ENCODE measurements around the gene DYSF.

The DYSF gene

DNA sequence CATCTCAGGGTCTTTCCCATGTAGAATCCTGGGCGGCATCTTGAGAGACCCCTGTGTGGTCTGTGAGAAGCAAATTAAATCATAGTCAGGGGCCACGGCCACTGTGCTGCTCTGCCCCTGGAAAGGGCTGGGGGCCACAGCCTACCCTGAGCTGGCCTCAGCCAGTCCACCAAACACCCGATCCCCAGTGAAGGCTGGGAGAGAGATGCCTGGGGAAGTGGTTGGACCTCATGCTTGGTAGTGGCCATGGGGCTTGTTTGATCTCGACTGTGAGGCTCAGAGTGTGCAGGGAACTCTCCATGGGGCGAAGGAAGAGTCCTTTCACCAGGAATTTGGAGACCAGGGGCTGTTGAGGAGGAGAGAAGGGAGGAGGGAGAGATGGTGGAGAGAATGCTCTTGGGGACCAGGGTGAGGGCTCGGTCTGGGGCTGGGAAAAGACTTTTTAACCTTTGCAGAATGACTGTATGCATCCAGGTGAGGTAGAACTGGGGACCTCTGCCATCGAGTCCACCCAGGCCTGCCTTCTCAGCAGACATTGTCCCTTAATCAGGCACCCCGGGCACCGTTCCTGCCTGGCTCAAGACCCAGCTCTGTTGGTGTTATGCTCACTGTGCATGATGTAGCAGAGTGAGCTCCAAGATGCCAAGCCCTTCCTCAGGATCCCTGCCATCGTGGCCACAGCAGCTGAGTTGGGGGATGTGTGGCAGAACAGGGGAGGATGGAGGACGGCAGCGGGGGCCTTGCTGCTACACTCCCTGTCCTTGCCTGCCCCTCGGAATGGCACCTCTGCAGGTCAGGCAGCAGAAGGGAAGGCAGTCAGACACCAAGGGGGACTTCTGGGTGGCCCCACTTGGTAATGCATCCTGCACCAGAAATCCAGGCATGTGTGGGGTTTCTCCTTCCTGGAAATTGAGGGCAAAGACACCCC is 249.9 kb downstream of the DYSF start:
- no peaks in the 10 kb centered on the region for H4K20me1 ChIP-seq (ENCODE audit: insufficient read depth, low read length, poor library complexity, severe bottlenecking)
- H3K4me2 ChIP-seq (ENCODE audit: low read depth, low read length, poor library complexity, severe bottlenecking), result no peak overlapping the region
- H3K9me3 ChIP-seq (ENCODE audit: insufficient read depth, low read depth, low read length), result no peaks in the 10 kb centered on the region
- no peaks in the 10 kb centered on the region for H3K79me2 ChIP-seq (ENCODE audit: insufficient read depth, low read length)
- no peaks in the 10 kb centered on the region for H3K27me3 ChIP-seq (ENCODE audit: insufficient read depth, low read length, poor library complexity, severe bottlenecking)
- H3K4me3 ChIP-seq (ENCODE audit: low read length, poor library complexity, severe bottlenecking), result no peak overlapping the region
- H3F3A ChIP-seq (ENCODE audit: low read depth), result no peaks in the 10 kb centered on the region
- H3K9me2 ChIP-seq (replicated peaks; ENCODE audit: low read depth, low read length), result no peaks in the 10 kb centered on the region
- no peak overlapping the region for H2AFZ ChIP-seq (ENCODE audit: low read length)
- H3K4me1 ChIP-seq (ENCODE audit: insufficient read depth, low read length, poor library complexity, severe bottlenecking), result no peaks in the 10 kb centered on the region
- H3K36me3 ChIP-seq (ENCODE audit: insufficient read depth, low read length), result no peaks in the 10 kb centered on the region
- no peak overlapping the region for H3K9ac ChIP-seq (ENCODE audit: low read depth, low read length, poor library complexity, severe bottlenecking)
- TF ChIP-seq EZH2phosphoT487 (IDR thresholded peaks at IDR 0.05; ENCODE audit: borderline replicate concordance), result no peak
- TF ChIP-seq, protein P1, sequence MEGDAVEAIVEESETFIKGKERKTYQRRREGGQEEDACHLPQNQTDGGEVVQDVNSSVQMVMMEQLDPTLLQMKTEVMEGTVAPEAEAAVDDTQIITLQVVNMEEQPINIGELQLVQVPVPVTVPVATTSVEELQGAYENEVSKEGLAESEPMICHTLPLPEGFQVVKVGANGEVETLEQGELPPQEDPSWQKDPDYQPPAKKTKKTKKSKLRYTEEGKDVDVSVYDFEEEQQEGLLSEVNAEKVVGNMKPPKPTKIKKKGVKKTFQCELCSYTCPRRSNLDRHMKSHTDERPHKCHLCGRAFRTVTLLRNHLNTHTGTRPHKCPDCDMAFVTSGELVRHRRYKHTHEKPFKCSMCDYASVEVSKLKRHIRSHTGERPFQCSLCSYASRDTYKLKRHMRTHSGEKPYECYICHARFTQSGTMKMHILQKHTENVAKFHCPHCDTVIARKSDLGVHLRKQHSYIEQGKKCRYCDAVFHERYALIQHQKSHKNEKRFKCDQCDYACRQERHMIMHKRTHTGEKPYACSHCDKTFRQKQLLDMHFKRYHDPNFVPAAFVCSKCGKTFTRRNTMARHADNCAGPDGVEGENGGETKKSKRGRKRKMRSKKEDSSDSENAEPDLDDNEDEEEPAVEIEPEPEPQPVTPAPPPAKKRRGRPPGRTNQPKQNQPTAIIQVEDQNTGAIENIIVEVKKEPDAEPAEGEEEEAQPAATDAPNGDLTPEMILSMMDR (conservative IDR thresholded peaks at IDR 0.05; ENCODE audit: low read length), result no peak

DNA sequence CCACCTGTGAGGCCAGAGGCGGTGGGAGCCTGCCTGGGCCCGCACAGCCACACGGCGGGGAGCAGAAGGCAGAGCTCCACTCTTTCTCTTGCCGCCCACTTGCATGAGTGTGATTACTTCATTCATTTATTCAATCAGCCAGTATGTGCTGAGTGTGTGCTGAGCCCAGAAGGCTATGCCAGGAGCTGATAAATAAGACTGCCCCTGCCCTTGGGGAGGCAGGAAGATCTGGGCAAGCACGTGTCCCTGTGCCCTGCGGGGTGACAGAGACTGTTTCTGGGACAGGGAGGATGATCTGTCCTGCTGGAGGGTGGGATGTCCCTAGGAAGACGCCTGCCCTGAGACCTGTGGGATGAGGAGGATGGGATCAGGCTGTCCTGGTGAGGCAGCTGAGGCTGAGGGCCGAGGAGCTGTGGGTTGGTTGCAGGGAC is 250.8 kb downstream of the DYSF start:
- Histone ChIP-seq H3F3A (ENCODE audit: low read depth) (no peaks in the 10 kb centered on the region), H3K9ac (ENCODE audit: low read depth, low read length, poor library complexity, severe bottlenecking) (no peak overlapping the region), H3K4me3 (ENCODE audit: low read length, poor library complexity, severe bottlenecking) (no peak overlapping the region), H3K79me2 (ENCODE audit: insufficient read depth, low read length) (no peaks in the 10 kb centered on the region), H3K36me3 (ENCODE audit: insufficient read depth, low read length) (no peaks in the 10 kb centered on the region), H3K9me2 (replicated peaks; ENCODE audit: low read depth, low read length) (no peaks in the 10 kb centered on the region), H3K4me1 (ENCODE audit: insufficient read depth, low read length, poor library complexity, severe bottlenecking) (no peaks in the 10 kb centered on the region), H2AFZ (ENCODE audit: low read length) (no peak overlapping the region), H3K27me3 (ENCODE audit: insufficient read depth, low read length, poor library complexity, severe bottlenecking) (no peaks in the 10 kb centered on the region), H3K4me2 (ENCODE audit: low read depth, low read length, poor library complexity, severe bottlenecking) (no peak overlapping the region), H4K20me1 (ENCODE audit: insufficient read depth, low read length, poor library complexity, severe bottlenecking) (no peaks in the 10 kb centered on the region), H3K9me3 (ENCODE audit: insufficient read depth, low read depth, low read length) (no peaks in the 10 kb centered on the region)
- no peak for TF ChIP-seq EZH2phosphoT487 (IDR thresholded peaks at IDR 0.05; ENCODE audit: borderline replicate concordance)
- TF ChIP-seq, protein P1 (conservative IDR thresholded peaks at IDR 0.05; ENCODE audit: low read length), result no peak

DNA sequence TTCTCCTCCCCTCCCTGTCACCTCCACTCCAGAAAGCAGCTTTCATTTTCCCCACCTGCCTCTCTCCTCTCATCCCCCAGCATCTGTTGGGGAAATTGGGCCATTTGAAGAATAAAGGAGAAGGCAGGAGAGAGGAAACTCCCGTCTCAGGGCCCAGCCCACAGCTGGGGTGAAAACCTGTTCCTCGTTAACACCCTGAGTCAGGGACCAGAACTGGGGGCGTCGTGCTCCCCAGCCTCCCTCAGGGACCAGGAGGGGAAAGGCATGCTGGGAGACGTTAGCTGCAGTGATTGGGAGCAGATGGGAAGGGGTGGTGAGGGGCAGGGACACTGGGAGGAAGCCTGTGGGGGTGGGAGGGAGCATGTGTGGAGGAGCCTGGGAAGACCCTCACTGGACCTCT is 251.3 kb downstream of the DYSF start:
- Histone ChIP-seq H2AFZ (ENCODE audit: low read length) (no peak overlapping the region), H3K79me2 (ENCODE audit: insufficient read depth, low read length) (no peaks in the 10 kb centered on the region), H3K4me1 (ENCODE audit: insufficient read depth, low read length, poor library complexity, severe bottlenecking) (no peaks in the 10 kb centered on the region), H3K9me3 (ENCODE audit: insufficient read depth, low read depth, low read length) (no peaks in the 10 kb centered on the region), H3K4me2 (ENCODE audit: low read depth, low read length, poor library complexity, severe bottlenecking) (no peak overlapping the region), H3K27me3 (ENCODE audit: insufficient read depth, low read length, poor library complexity, severe bottlenecking) (no peaks in the 10 kb centered on the region), H3K4me3 (ENCODE audit: low read length, poor library complexity, severe bottlenecking) (no peak overlapping the region), H3K9ac (ENCODE audit: low read depth, low read length, poor library complexity, severe bottlenecking) (no peak overlapping the region), H3K36me3 (ENCODE audit: insufficient read depth, low read length) (no peaks in the 10 kb centered on the region), H4K20me1 (ENCODE audit: insufficient read depth, low read length, poor library complexity, severe bottlenecking) (no peaks in the 10 kb centered on the region), H3K9me2 (replicated peaks; ENCODE audit: low read depth, low read length) (no peaks in the 10 kb centered on the region), H3F3A (ENCODE audit: low read depth) (no peaks in the 10 kb centered on the region)
- TF ChIP-seq, protein P1 (conservative IDR thresholded peaks at IDR 0.05; ENCODE audit: low read length), result no peak
- TF ChIP-seq EZH2phosphoT487 (IDR thresholded peaks at IDR 0.05; ENCODE audit: borderline replicate concordance), result no peak
